Activated gamma-delta T cell treated with Interleukin-2 at 50 U/mL for 16 hours (primary cell): Measurements from ENCODE around the gene HUNK.
"Not testable (repeated sequence)": the region's sequence is repeated elsewhere in the genome, so short reads cannot be mapped to it uniquely, and the experiment has no call there.

Experiments used
- DNase-seq: peaks from one replicate; pipeline ENCODE4 v3.0.0-alpha.2; 2020

Gene HUNK

GRCh38 chr21:31871371-31871770 lies 1.4 kb upstream of the HUNK start:
- DNase-seq, result not testable (repeated sequence)

- no peak for DNase-seq
Measured at GRCh38 chr21:31872072-31872451, 758 bp upstream of the HUNK start.

DNA sequence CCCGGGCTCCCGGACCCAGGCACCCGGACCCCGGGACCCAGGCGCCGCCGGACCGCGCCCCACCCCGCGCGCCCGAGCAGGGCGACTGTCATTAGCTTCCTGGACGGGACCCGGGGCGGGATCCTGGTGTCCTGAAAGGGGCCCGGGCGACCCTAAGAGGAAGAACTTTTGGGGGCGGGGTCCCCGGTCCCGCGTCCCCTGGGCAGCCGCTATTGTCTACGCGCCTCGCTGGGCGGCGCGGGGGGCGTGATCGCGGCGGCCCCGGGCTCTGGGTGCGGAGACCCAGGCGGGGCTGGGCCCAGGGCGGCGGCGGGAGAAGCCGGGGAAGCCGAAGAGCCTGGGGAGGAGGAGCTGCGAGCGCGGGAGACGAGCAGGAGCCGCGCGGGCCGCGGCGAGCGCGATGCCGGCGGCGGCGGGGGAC lies 465 bp downstream of the HUNK start:
- no peak for DNase-seq

- no peak for DNase-seq
Measured at GRCh38 chr21:31873696-31874599, 1.1 kb downstream of the HUNK start.

GRCh38 chr21:31874812-31875212 lies 2.0 kb downstream of the HUNK start:
- no peak for DNase-seq

DNA sequence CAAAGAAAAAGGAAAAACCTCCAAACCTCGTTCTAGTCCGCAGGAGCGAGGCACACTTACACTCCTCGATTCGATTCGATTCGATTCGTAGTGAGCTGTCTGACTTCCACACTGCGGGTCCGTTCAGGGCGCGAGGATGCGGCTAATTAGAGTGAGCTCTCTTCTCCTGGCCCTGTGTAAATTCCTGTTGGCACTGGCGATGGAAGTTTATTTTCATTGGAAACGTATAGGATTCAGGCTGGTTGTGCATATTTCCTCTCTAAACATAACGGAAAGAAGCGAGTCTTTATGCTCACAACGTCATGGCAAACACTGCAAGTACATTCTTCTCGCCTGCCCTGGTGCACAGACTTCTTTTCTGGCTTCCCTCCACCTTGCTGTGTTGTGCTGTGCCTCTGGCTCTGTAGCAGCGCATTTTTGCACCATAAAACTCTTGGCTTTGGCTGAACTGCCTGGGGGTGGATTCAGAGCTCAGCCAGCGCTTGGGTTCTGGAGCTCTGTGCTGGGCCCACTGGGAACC lies 2.7 kb downstream of the HUNK start:
- DNase-seq, result no peak

DNA sequence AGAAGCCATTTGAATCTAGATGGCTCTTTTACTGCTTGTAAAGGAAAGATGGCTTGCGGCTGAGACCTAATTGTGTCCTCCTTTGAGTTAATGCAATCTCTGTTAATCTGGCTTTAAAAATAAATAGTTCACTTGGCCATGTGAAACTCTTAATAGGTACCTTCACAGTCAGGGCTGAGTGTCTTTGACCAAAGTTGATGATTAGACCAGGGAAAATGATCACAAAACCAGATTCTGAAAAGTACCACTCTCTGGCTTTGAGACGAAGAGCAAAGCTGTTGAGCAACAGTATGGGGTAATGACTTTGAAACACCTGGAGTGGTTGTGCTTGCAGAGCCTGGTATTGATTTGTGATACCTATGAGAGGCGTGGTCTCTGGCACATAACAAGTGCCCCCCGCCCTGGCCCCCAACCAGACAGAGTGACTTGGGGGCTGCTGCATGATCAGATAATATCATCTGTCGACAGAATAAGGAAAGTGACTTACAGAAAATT lies 4.7 kb downstream of the HUNK start:
- no peak for DNase-seq

- no peak for DNase-seq
Measured at GRCh38 chr21:31878831-31879230, 6.0 kb downstream of the HUNK start.

DNA sequence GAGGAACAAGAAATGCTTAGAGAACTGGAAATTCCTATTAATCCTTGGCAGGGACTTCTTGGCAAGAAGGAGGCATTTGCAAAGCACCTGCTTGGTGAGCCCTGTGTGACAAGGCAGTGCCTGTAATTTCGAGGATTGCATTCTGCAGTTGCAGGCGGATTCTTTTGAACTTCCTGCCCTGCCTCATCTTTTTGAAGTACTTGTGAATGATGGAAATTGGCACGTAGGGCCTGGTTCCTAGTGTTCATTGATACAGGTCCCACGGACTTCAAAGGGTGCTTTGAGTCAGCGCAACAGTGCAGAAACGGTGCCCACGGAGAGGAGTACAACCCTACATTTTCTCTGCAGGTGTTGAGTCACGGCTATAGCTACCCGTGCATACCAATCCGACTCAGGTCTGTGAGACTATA lies 6.4 kb downstream of the HUNK start:
- DNase-seq, result no peak

DNA sequence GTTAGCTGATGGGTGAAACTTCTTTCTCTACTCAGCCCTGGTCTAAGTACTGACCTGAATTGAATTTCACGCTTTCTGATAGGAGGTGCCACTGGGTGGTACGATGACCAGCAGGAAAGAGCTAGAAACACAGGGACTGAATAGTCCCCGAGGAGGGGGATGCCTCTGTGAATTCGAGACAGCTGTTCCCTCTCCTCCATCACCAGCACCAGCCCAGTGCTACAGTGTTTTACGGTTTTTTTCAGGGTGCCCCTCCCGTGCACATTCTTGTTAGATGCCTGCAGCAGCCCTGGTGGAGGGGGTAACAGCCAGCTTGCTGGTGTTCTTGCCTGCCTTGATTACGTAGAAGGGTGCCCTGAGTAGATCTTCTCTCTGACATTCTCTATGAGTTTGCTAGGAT lies 7.1 kb downstream of the HUNK start:
- DNase-seq, result no peak

- no peak for DNase-seq
Measured at GRCh38 chr21:31880816-31881215, 8.0 kb downstream of the HUNK start.

DNA sequence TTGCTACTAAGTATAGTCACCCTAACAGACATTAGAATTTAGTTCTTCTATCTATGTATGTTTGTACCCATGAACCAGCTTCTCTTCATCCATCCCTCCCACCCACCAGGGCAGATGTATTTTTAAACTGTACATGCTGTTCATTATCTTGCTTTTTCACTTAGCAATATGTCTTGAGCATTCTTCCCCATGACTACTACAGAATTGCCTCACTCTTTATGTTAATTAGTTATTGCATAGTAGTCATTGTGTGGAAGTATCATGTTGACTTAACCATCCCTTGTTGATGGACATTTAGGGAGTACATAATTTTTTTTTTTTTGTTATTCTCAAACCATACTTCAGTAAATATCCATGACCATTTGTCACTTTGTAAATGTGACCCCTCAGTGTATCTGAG lies 9.9 kb downstream of the HUNK start:
- no peak for DNase-seq

- DNase-seq, result no peak
Measured at GRCh38 chr21:31885146-31885545, 12.3 kb downstream of the HUNK start.

DNA sequence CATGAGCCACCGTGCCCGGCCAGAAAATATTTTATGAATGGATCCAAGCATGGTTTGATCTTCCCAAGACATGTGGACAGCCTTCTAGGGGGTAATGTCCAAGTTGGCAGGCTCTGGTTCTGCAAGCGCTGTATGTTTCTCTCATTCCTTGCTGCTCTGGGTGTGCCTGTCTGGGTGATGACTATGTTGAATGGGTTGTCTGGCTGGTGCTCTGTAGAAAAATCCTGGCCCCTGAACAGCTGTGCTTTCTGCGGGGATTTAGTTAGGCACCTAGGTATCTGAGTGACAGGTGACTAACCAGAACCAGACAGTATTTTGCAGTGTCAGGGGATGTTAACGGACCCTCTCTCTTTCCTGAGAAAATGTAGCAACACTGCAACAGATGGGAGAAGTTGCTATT lies 14.1 kb downstream of the HUNK start:
- DNase-seq, result no peak

DNA sequence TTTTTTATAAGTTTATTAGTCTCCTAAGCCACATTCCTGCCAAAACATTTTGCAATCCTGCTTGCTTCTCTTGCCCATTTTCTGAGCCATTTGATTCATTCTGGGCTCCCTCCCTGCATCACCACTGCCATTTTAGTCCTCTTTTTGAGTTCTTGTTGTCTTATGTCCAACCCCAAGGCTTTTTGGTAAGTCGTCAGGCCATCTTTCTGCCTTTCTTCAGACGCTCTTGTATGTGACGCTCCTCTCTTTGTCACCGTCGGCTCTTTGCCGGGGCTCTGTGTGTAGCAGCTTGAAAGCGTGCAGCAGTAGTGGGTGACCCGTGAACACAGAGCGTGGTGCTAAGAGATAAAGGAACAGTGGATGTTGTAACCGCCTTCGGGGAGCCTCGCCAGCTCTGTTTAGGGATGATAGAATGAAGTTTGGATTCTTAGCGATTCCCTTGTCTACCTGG lies 14.6 kb downstream of the HUNK start:
- DNase-seq, result no peak

GRCh38 chr21:31888936-31889371 lies 16.1 kb downstream of the HUNK start:
- no peak for DNase-seq

DNA sequence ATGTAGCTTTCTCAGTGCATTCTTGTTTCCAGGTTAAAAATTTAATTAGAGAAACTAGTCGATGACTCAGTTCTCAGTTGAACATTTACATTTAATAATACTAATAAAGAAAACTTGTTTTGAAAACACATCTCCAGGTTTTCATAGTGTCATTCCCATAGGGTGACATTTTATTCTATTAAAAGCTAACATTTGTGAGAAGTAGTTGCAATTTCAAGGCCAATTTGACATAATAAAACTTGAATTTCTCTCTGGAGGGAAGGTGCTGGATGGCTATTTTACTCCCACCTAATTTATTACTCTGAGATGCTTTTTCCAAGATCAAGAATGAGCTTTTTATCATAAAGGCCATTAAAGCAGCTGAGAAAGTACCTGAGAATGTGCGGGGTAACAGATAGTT lies 16.6 kb downstream of the HUNK start:
- no peak for DNase-seq

DNA sequence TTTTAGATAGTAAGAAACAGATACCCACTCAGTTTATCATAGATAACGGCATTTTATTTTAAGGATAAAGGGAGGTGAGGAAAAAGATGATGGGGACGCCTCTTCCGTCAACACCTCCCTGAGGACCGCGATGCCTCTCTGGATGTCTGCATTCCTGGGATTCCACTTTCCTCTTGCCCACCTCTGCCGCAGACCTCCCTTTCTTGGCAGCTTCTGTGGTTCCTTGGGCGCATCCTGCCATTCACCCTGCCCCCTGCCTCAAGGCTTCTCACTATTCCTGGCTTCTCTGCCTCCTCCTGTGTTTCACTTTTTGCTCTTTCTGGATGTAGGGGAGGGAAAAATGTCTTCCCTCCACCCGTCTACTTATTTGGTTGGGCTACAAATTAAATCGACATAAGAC lies 19.9 kb downstream of the HUNK start:
- no peak for DNase-seq

DNA sequence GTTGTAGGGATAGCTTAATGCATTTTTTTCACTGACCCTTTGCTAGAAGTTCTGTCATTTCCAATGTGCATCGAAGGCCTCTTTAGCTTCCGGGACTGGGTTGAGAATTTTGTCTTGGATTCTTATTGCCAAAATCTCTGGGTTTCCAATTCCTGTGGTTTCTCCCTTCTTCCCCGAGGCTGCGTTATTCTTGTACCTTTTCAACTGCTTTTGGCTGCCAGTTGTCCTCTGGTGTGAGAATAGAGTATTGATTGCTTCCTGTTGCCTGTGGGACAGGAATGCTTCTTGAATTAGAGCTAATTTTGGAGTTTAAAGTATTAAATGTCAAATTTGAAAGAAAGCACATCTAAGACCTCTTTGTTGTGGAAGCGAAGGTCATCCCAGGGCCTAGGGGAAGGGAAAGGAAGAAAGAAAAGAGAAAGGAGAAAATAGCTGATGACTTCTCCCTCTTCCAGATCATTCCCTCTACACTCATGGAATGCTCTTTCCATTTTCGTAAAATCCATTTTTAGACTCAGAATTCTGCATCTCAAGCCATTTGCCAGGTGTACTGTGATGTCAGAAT lies 21.1 kb downstream of the HUNK start:
- DNase-seq, result no peak

GRCh38 chr21:31894457-31894856 lies 21.6 kb downstream of the HUNK start:
- DNase-seq, result no peak

- no peak for DNase-seq
Measured at GRCh38 chr21:31895077-31895835, 22.4 kb downstream of the HUNK start.

- DNase-seq, result no peak
Measured at GRCh38 chr21:31896019-31896418, 23.2 kb downstream of the HUNK start.

GRCh38 chr21:31897311-31897710 lies 24.5 kb downstream of the HUNK start:
- DNase-seq, result no peak
